ENCODE results near the gene ITGAE.

The ITGAE gene

GRCh38 chr17:3835410-3836229 is 34.6 kb upstream of the ITGAE start:
- Histone ChIP-seq H3K4me1 (ENCODE audit: insufficient read depth, low read length) (no peaks in the 10 kb centered on the region), H3K27ac (ENCODE audit: low read depth, low read length) (no peak overlapping the region), H3K27me3 (ENCODE audit: insufficient read depth, low read length) (no peaks in the 10 kb centered on the region), H3K4me3 (ENCODE audit: low read length) (no peak overlapping the region), H3K9me3 (ENCODE audit: insufficient read depth, low read depth, low read length) (no peaks in the 10 kb centered on the region), H3K9ac (ENCODE audit: low read depth, low read length) (no peak overlapping the region), H3K36me3 (ENCODE audit: insufficient read depth, low read length) (peaks cover 69% of the 10 kb centered on the region)
- 90% methylated on average over 14 of the region's 14 CpGs for WGBS

DNA sequence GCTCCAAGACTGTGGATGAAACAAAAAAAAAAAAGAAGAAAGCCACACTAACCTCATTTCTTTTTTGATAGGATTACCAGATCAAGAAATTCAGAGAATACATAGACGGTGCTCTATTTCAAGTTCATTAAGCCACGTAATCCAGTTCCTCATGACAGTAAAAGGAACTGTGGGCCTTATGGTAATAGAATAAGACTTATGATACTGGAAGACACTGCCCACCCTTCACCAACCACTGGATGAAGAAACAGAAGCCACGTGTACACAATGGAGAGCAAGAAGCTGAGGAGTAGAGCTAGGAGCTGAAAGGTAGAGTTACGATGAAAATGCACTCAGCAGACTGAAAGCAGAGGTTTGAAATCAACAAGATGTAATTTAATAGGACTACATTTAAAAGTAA is 33.8 kb upstream of the ITGAE start:
- no peaks in the 10 kb centered on the region for H3K9me3 ChIP-seq (ENCODE audit: insufficient read depth, low read depth, low read length)
- H3K4me1 ChIP-seq (ENCODE audit: insufficient read depth, low read length), result no peaks in the 10 kb centered on the region
- H3K27ac ChIP-seq (ENCODE audit: low read depth, low read length), result no peak overlapping the region
- peaks cover 68% of the 10 kb centered on the region for H3K36me3 ChIP-seq (ENCODE audit: insufficient read depth, low read length)
- no peak overlapping the region for H3K4me3 ChIP-seq (ENCODE audit: low read length)
- WGBS, result 93% methylated on average over 4 of the region's 4 CpGs
- no peaks in the 10 kb centered on the region for H3K27me3 ChIP-seq (ENCODE audit: insufficient read depth, low read length)
- no peak overlapping the region for H3K9ac ChIP-seq (ENCODE audit: low read depth, low read length)

DNA sequence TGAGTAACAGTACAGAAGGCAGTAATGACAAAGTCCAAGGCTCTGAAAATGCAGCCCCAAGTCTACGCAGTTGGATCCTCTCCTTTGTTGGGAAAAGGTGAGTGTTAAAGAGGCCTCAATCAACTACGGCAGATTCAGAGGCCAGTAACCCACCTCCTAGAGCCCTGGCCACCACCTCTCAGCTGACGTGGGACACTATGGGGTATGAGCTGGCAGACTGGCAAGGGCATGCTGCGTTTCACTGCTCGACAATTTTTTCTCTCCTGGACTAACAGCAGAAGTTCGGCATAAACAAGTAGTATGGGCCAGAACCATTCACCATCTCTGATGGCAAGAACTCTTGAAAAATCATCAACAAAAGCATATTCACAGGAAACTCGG is 27.9 kb upstream of the ITGAE start:
- Histone ChIP-seq H3K27ac (ENCODE audit: low read depth, low read length) (no peak overlapping the region), H3K36me3 (ENCODE audit: insufficient read depth, low read length) (peaks cover 73% of the 10 kb centered on the region), H3K9ac (ENCODE audit: low read depth, low read length) (no peak overlapping the region), H3K9me3 (ENCODE audit: insufficient read depth, low read depth, low read length) (no peaks in the 10 kb centered on the region), H3K4me1 (ENCODE audit: insufficient read depth, low read length) (no peaks in the 10 kb centered on the region), H3K27me3 (ENCODE audit: insufficient read depth, low read length) (no peaks in the 10 kb centered on the region), H3K4me3 (ENCODE audit: low read length) (no peak overlapping the region)
- 92% methylated on average over 7 of the region's 7 CpGs for WGBS

DNA sequence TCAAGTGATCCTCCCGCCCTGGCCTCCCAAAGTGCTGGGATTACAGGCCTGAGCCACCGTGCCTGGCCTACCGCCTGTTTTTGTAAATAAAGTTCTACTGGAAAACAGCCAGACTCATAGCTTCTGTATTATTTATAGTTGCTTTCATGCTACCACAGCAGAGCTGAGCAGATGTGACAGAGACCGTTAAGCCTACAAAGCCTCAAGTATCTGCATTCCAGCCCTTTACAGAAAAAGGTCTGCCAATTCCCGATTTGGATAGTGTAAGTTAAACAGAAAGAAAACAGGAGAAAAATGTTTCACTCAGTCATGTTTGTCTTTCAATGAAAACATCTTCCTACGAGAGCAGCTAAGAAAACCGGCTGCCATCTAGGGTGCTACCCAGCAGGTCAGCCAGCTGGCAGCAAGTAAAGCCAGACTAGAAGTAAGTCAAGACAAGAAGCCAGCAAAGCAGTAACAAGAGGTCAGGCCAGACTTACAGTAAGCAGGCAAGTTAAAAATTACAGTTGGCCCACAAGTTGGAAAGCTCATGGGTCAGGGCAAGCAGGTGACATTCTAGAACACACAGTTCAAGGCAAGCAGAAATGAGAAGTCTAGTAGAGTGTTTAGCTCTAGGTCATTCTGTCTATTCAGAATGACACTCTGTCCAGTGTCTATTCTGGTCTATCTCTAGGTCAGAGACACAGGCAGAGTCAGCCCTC is 27.3 kb upstream of the ITGAE start:
- no peaks in the 10 kb centered on the region for H3K9me3 ChIP-seq (ENCODE audit: insufficient read depth, low read depth, low read length)
- peaks cover 73% of the 10 kb centered on the region for H3K36me3 ChIP-seq (ENCODE audit: insufficient read depth, low read length)
- no peak overlapping the region for H3K9ac ChIP-seq (ENCODE audit: low read depth, low read length)
- H3K4me3 ChIP-seq (ENCODE audit: low read length), result no peak overlapping the region
- 93% methylated on average over 7 of the region's 7 CpGs for WGBS
- H3K27me3 ChIP-seq (ENCODE audit: insufficient read depth, low read length), result no peaks in the 10 kb centered on the region
- no peaks in the 10 kb centered on the region for H3K4me1 ChIP-seq (ENCODE audit: insufficient read depth, low read length)
- H3K27ac ChIP-seq (ENCODE audit: low read depth, low read length), result no peak overlapping the region

- H3K36me3 ChIP-seq (ENCODE audit: insufficient read depth, low read length), result peaks cover 75% of the 10 kb centered on the region
- WGBS, result 59% methylated on average over 5 of the region's 6 CpGs
These were observed 26.3 kb upstream of the ITGAE start for GRCh38 chr17:3827124-3827773.

DNA sequence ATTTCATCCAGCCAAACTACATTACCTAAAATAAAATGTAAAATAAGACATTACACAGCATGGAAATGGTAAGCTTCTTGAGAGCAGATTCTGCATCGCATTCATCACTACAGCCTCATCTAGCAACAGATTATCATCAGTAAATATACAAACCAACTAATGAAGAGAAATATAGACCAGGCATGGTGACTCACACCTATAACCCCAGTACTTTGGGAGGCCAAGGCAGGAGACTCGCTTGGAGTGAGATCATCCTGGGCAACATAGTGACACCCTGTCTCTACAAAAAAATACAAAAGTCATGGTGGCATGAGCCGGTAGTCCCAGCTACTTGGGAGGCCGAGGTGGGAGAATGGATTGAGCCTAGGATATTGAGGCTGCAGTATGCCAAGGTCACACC is 25.2 kb upstream of the ITGAE start:
- Histone ChIP-seq H3K4me3 (ENCODE audit: low read length) (no peak overlapping the region), H3K27me3 (ENCODE audit: insufficient read depth, low read length) (no peaks in the 10 kb centered on the region), H3K9ac (ENCODE audit: low read depth, low read length) (no peak overlapping the region), H3K9me3 (ENCODE audit: insufficient read depth, low read depth, low read length) (no peaks in the 10 kb centered on the region), H3K4me1 (ENCODE audit: insufficient read depth, low read length) (no peaks in the 10 kb centered on the region), H3K27ac (ENCODE audit: low read depth, low read length) (no peak overlapping the region), H3K36me3 (ENCODE audit: insufficient read depth, low read length) (peaks cover 85% of the 10 kb centered on the region)
- WGBS, result 93% methylated on average over 4 of the region's 4 CpGs

More at GRCh38 chr17:3827124-3827773, 26.3 kb upstream of the ITGAE start:
- no peak overlapping the region for H3K27ac ChIP-seq (ENCODE audit: low read depth, low read length)
- H3K27me3 ChIP-seq (ENCODE audit: insufficient read depth, low read length), result no peaks in the 10 kb centered on the region
- no peak overlapping the region for H3K4me3 ChIP-seq (ENCODE audit: low read length)
- no peaks in the 10 kb centered on the region for H3K9me3 ChIP-seq (ENCODE audit: insufficient read depth, low read depth, low read length)
- no peaks in the 10 kb centered on the region for H3K4me1 ChIP-seq (ENCODE audit: insufficient read depth, low read length)
- no peak overlapping the region for H3K9ac ChIP-seq (ENCODE audit: low read depth, low read length)

DNA sequence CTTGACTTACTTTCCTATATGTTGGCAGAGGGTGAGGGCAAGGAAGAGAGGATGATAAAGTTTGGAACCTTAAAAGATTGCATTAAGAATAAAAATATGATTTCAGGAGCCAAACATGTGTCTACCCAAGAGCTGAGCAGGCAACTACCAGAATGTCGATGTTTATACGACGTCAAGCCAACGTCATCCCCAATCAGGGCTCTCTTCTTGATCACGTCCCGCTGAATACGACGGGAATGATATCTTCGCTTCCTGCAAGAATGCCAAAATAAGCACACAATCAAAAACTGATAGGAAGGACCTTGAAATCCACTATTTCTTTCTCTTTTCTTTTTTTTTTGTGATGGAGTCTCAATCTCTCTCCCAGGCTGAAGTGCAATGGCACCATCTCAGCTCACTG is 20.1 kb upstream of the ITGAE start:
- Histone ChIP-seq H3K4me3 (ENCODE audit: low read length) (no peak overlapping the region), H3K36me3 (ENCODE audit: insufficient read depth, low read length) (peaks cover 95% of the 10 kb centered on the region), H3K4me1 (ENCODE audit: insufficient read depth, low read length) (no peaks in the 10 kb centered on the region), H3K9me3 (ENCODE audit: insufficient read depth, low read depth, low read length) (no peaks in the 10 kb centered on the region), H3K9ac (ENCODE audit: low read depth, low read length) (no peak overlapping the region), H3K27me3 (ENCODE audit: insufficient read depth, low read length) (no peaks in the 10 kb centered on the region), H3K27ac (ENCODE audit: low read depth, low read length) (no peak overlapping the region)
- WGBS, result 97% methylated on average over 9 of the region's 9 CpGs

DNA sequence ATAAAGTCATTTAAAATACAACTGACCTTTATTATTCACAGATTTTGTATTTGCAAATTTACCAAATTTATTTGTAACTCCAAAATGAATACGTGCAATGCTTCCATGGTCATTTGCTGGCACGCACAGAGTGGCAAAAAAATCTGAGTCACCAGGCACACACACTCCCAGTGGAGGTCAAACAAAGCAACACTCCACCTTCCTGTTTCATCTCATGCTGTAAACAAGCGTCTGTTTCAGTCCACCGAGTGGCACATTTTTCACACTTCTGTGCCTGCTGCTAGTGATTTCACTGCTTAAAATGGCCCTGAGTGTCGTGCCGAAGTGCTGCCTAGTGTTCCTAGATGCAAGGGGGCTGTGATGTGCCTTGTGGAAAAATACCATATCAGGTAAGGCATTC is 17.8 kb upstream of the ITGAE start:
- H3K27me3 ChIP-seq (ENCODE audit: insufficient read depth, low read length), result no peaks in the 10 kb centered on the region
- H3K27ac ChIP-seq (ENCODE audit: low read depth, low read length), result no peak overlapping the region
- peaks cover 95% of the 10 kb centered on the region for H3K36me3 ChIP-seq (ENCODE audit: insufficient read depth, low read length)
- H3K9me3 ChIP-seq (ENCODE audit: insufficient read depth, low read depth, low read length), result no peaks in the 10 kb centered on the region
- H3K4me3 ChIP-seq (ENCODE audit: low read length), result no peak overlapping the region
- no peaks in the 10 kb centered on the region for H3K4me1 ChIP-seq (ENCODE audit: insufficient read depth, low read length)
- no peak overlapping the region for H3K9ac ChIP-seq (ENCODE audit: low read depth, low read length)
- WGBS, result 96% methylated on average over 6 of the region's 6 CpGs

DNA sequence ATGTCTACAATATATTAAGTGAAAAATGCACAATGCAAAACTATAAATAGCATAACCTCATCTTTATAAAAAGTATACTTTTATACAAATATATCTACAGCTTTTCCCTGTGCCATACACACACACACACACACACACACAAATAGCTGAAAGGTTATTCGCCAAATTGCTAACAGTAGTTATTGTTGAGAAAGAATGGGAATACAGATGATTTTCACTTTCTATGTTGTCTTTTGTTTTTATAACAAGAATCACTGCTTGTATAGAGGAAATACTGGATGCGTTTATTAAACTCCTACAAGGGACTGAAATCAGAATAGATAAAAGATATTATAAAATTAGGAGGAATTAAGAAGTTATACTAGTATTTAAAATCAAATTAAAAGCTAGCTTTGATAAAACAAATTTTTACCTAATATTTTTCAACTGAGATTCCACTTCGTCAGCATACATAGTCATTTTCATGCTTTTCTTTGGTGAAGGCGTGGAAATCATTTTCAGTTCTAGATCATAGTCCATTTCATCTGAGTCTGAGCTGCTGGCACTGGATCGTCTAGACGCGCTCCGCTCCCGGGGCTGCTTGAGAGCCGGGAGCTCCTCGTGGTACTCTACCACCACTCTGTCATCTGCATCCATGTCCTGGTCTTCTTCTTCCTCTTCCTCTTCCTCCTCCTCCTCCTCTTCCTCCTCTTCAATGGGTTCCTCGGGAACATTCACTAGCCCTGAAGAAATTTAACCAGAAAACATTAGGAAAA is 17.0 kb upstream of the ITGAE start:
- WGBS, result 95% methylated on average over 11 of the region's 12 CpGs
- no peaks in the 10 kb centered on the region for H3K27me3 ChIP-seq (ENCODE audit: insufficient read depth, low read length)
- H3K36me3 ChIP-seq (ENCODE audit: insufficient read depth, low read length), result peaks cover 96% of the 10 kb centered on the region
- no peak overlapping the region for H3K9ac ChIP-seq (ENCODE audit: low read depth, low read length)
- no peaks in the 10 kb centered on the region for H3K9me3 ChIP-seq (ENCODE audit: insufficient read depth, low read depth, low read length)
- no peak overlapping the region for H3K27ac ChIP-seq (ENCODE audit: low read depth, low read length)
- no peak overlapping the region for H3K4me3 ChIP-seq (ENCODE audit: low read length)
- no peaks in the 10 kb centered on the region for H3K4me1 ChIP-seq (ENCODE audit: insufficient read depth, low read length)

- H3K27me3 ChIP-seq (ENCODE audit: insufficient read depth, low read length), result no peaks in the 10 kb centered on the region
- H3K9me3 ChIP-seq (ENCODE audit: insufficient read depth, low read depth, low read length), result no peaks in the 10 kb centered on the region
- H3K4me1 ChIP-seq (ENCODE audit: insufficient read depth, low read length), result no peaks in the 10 kb centered on the region
- no peak overlapping the region for H3K27ac ChIP-seq (ENCODE audit: low read depth, low read length)
- WGBS, result 92% methylated on average over 7 of the region's 7 CpGs
- peaks cover 97% of the 10 kb centered on the region for H3K36me3 ChIP-seq (ENCODE audit: insufficient read depth, low read length)
- H3K4me3 ChIP-seq (ENCODE audit: low read length), result no peak overlapping the region
- no peak overlapping the region for H3K9ac ChIP-seq (ENCODE audit: low read depth, low read length)
These were observed 14.9 kb upstream of the ITGAE start for GRCh38 chr17:3815925-3816324.

DNA sequence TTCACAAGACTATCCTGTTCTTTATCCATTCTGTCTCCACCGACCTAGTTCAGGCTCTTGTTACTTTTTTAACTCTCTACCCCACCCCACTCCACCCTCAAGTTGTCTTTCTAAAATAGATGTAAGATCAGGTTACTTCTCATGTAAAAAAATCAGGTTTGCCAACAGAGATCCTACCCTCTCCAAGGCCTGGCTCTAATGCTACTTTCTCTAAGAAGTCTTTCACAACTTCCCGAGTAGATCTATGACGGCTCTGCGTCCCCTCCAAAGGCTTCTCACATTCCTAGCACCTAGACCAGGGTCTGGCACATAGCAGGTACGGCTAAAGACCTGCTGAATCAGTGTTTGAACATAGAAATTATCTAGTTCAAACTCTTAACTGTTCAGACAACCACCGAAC is 14.1 kb upstream of the ITGAE start:
- Histone ChIP-seq H3K27ac (ENCODE audit: low read depth, low read length) (no peak overlapping the region), H3K27me3 (ENCODE audit: insufficient read depth, low read length) (no peaks in the 10 kb centered on the region), H3K9ac (ENCODE audit: low read depth, low read length) (no peak overlapping the region), H3K36me3 (ENCODE audit: insufficient read depth, low read length) (peaks cover 97% of the 10 kb centered on the region), H3K4me1 (ENCODE audit: insufficient read depth, low read length) (no peaks in the 10 kb centered on the region), H3K9me3 (ENCODE audit: insufficient read depth, low read depth, low read length) (no peaks in the 10 kb centered on the region), H3K4me3 (ENCODE audit: low read length) (no peak overlapping the region)
- 90% methylated on average over 5 of the region's 6 CpGs for WGBS

Measured in HUES64 (cell line).